ENCODE results near the gene FLII. TPM values are rescaled to one million over a fixed set of nuclear protein-coding genes. Genes with fewer than 3 reads are reported as not detected.

FLII gene
- total RNA-seq, 1 experiment from 2014 or later = 564 TPM

GRCh38 chr17:18291718-18292540 lies 33.4 kb upstream of the FLII start:
- H3K4me3 Mint-ChIP-seq (ENCODE audit: unreplicated experiment) = no peak overlapping the region
- CTCF ChIA-PET = no interaction called here
- H3K36me3 Mint-ChIP-seq (ENCODE audit: insufficient read depth, unreplicated experiment) = peaks cover 80% of the 10 kb centered on the region

GRCh38 chr17:18285296-18285695 lies 26.8 kb upstream of the FLII start:
- Mint-ChIP-seq H3K4me1 (ENCODE audit: insufficient read depth, unreplicated experiment) (no peaks in the 10 kb centered on the region), H3K27me3 (ENCODE audit: insufficient read depth, unreplicated experiment) (no peaks in the 10 kb centered on the region), H3K36me3 (ENCODE audit: insufficient read depth, unreplicated experiment) (peaks cover 90% of the 10 kb centered on the region), H3K27ac (ENCODE audit: low read depth, unreplicated experiment) (no peak overlapping the region), H3K9me3 (ENCODE audit: unreplicated experiment) (no peaks in the 10 kb centered on the region), H3K4me3 (ENCODE audit: unreplicated experiment) (no peak overlapping the region)
- no TSS peak for BruUV-seq (replicated peaks)
- TF ChIP-seq CTCF (IDR thresholded peaks at IDR 0.05; ENCODE audit: unreplicated experiment) = no peak
- intact Hi-C loops (cut with micrococcal nuclease) = no loop called here
- ChIA-PET POLR2A (interaction anchor here (1.2 kb wide), 1 partner anchor 55 kb away, joined by 3 read pairs; no protein-coding TSS in a partner anchor), CTCF (interaction anchor here (1.3 kb wide), 1 partner anchor 15 kb away, joined by 9 read pairs; no protein-coding TSS in a partner anchor)
- no peak for DNase-seq (ENCODE audit: unreplicated experiment)

More at GRCh38 chr17:18291718-18292540, 33.4 kb upstream of the FLII start:
- Mint-ChIP-seq H3K9me3 (ENCODE audit: unreplicated experiment) (no peaks in the 10 kb centered on the region), H3K27ac (ENCODE audit: low read depth, unreplicated experiment) (no peak overlapping the region), H3K4me1 (ENCODE audit: insufficient read depth, unreplicated experiment) (no peaks in the 10 kb centered on the region), H3K27me3 (ENCODE audit: insufficient read depth, unreplicated experiment) (no peaks in the 10 kb centered on the region)
- TF ChIP-seq CTCF (IDR thresholded peaks at IDR 0.05; ENCODE audit: unreplicated experiment) = no peak
- POLR2A ChIA-PET = no interaction called here
- intact Hi-C loops (cut with micrococcal nuclease) = no loop called here
- DNase-seq (ENCODE audit: unreplicated experiment) = no peak
- BruUV-seq (replicated peaks) = no TSS peak

- H3K36me3 Mint-ChIP-seq (ENCODE audit: insufficient read depth, unreplicated experiment) = peaks cover 86% of the 10 kb centered on the region
- BruUV-seq (replicated peaks) = no TSS peak
- CTCF ChIA-PET = interaction anchor here (0.5 to 0.6 kb wide), 2 partner anchors 16 to 97 kb away, joined by 3 read pairs; no protein-coding TSS in a partner anchor
- H3K27me3 Mint-ChIP-seq (ENCODE audit: insufficient read depth, unreplicated experiment) = no peaks in the 10 kb centered on the region
- no peak for TF ChIP-seq CTCF (IDR thresholded peaks at IDR 0.05; ENCODE audit: unreplicated experiment)
- POLR2A ChIA-PET = interaction anchor here (1.2 kb wide), 2 partner anchors 29 to 31 kb away, joined by 3 to 5 read pairs; no protein-coding TSS in a partner anchor
- no peak overlapping the region for H3K4me3 Mint-ChIP-seq (ENCODE audit: unreplicated experiment)
- no peak overlapping the region for H3K27ac Mint-ChIP-seq (ENCODE audit: low read depth, unreplicated experiment)
- DNase-seq (ENCODE audit: unreplicated experiment) = no peak
- no peaks in the 10 kb centered on the region for H3K9me3 Mint-ChIP-seq (ENCODE audit: unreplicated experiment)
- no peaks in the 10 kb centered on the region for H3K4me1 Mint-ChIP-seq (ENCODE audit: insufficient read depth, unreplicated experiment)
- intact Hi-C loops (cut with micrococcal nuclease) = no loop called here
Observed at GRCh38 chr17:18281788-18282187, 23.2 kb upstream of the FLII start.

GRCh38 chr17:18280766-18281371 lies 22.3 kb upstream of the FLII start:
- DNase-seq (ENCODE audit: unreplicated experiment) = no peak
- ChIA-PET POLR2A (no interaction called here), CTCF (interaction anchor here (0.7 kb wide), 1 partner anchor 20 kb away, joined by 4 read pairs; no protein-coding TSS in a partner anchor)
- Mint-ChIP-seq H3K27ac (ENCODE audit: low read depth, unreplicated experiment) (no peak overlapping the region), H3K4me1 (ENCODE audit: insufficient read depth, unreplicated experiment) (no peaks in the 10 kb centered on the region), H3K4me3 (ENCODE audit: unreplicated experiment) (no peak overlapping the region), H3K27me3 (ENCODE audit: insufficient read depth, unreplicated experiment) (no peaks in the 10 kb centered on the region), H3K9me3 (ENCODE audit: unreplicated experiment) (no peaks in the 10 kb centered on the region), H3K36me3 (ENCODE audit: insufficient read depth, unreplicated experiment) (peaks cover 86% of the 10 kb centered on the region)
- no peak for TF ChIP-seq CTCF (IDR thresholded peaks at IDR 0.05; ENCODE audit: unreplicated experiment)
- BruUV-seq (replicated peaks) = no TSS peak
- intact Hi-C loops (cut with micrococcal nuclease) = no loop called here
